Measurements from ENCODE around the gene TTC9.

The TTC9 gene

GRCh38 chr14:70651522-70651921 is 9.8 kb downstream of the TTC9 start:
- no peak overlapping the region for H3K9ac ChIP-seq (ENCODE audit: low read depth, low read length, poor library complexity, severe bottlenecking)
- H3K9me2 ChIP-seq (replicated peaks; ENCODE audit: low read depth, low read length): no peaks in the 10 kb centered on the region
- H3K79me2 ChIP-seq (ENCODE audit: insufficient read depth, low read length): peaks cover 33% of the 10 kb centered on the region
- H3K9me3 ChIP-seq (ENCODE audit: insufficient read depth, low read depth, low read length): no peaks in the 10 kb centered on the region
- peaks cover 4% of the 10 kb centered on the region; the same call in 1 of the 2 replicates for H3F3A ChIP-seq (ENCODE audit: low read depth)
- no peaks in the 10 kb centered on the region; the same call in 1 of the 2 replicates for H3K36me3 ChIP-seq (ENCODE audit: insufficient read depth, low read length)
- peaks cover 69% of the 10 kb centered on the region for H3K4me1 ChIP-seq (ENCODE audit: insufficient read depth, low read length, poor library complexity, severe bottlenecking)
- H2AFZ ChIP-seq (ENCODE audit: low read length): no peak overlapping the region
- no peak overlapping the region for H3K4me3 ChIP-seq (ENCODE audit: low read length, poor library complexity, severe bottlenecking)
- H4K20me1 ChIP-seq (ENCODE audit: insufficient read depth, low read length, poor library complexity, severe bottlenecking): no peaks in the 10 kb centered on the region
- TF ChIP-seq EZH2phosphoT487 (IDR thresholded peaks at IDR 0.05; ENCODE audit: borderline replicate concordance): no peak
- TF ChIP-seq, protein P1, sequence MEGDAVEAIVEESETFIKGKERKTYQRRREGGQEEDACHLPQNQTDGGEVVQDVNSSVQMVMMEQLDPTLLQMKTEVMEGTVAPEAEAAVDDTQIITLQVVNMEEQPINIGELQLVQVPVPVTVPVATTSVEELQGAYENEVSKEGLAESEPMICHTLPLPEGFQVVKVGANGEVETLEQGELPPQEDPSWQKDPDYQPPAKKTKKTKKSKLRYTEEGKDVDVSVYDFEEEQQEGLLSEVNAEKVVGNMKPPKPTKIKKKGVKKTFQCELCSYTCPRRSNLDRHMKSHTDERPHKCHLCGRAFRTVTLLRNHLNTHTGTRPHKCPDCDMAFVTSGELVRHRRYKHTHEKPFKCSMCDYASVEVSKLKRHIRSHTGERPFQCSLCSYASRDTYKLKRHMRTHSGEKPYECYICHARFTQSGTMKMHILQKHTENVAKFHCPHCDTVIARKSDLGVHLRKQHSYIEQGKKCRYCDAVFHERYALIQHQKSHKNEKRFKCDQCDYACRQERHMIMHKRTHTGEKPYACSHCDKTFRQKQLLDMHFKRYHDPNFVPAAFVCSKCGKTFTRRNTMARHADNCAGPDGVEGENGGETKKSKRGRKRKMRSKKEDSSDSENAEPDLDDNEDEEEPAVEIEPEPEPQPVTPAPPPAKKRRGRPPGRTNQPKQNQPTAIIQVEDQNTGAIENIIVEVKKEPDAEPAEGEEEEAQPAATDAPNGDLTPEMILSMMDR (conservative IDR thresholded peaks at IDR 0.05; ENCODE audit: low read length): no peak
- no peaks in the 10 kb centered on the region for H3K27me3 ChIP-seq (ENCODE audit: insufficient read depth, low read length, poor library complexity, severe bottlenecking)
- no peak overlapping the region for H3K4me2 ChIP-seq (ENCODE audit: low read depth, low read length, poor library complexity, severe bottlenecking)

GRCh38 chr14:70652871-70653270 is 11.2 kb downstream of the TTC9 start:
- H3K4me1 ChIP-seq (ENCODE audit: insufficient read depth, low read length, poor library complexity, severe bottlenecking): peaks cover 64% of the 10 kb centered on the region
- H3K79me2 ChIP-seq (ENCODE audit: insufficient read depth, low read length): peaks cover 22% of the 10 kb centered on the region; the same call in 1 of the 2 replicates
- peaks cover 4% of the 10 kb centered on the region; the same call in 1 of the 2 replicates for H3F3A ChIP-seq (ENCODE audit: low read depth)
- H3K36me3 ChIP-seq (ENCODE audit: insufficient read depth, low read length): no peaks in the 10 kb centered on the region; the same call in 1 of the 2 replicates
- no peaks in the 10 kb centered on the region for H3K9me3 ChIP-seq (ENCODE audit: insufficient read depth, low read depth, low read length)
- H4K20me1 ChIP-seq (ENCODE audit: insufficient read depth, low read length, poor library complexity, severe bottlenecking): no peaks in the 10 kb centered on the region
- no peak overlapping the region for H3K4me2 ChIP-seq (ENCODE audit: low read depth, low read length, poor library complexity, severe bottlenecking)
- TF ChIP-seq, protein P1 (conservative IDR thresholded peaks at IDR 0.05; ENCODE audit: low read length): no peak
- TF ChIP-seq EZH2phosphoT487 (IDR thresholded peaks at IDR 0.05; ENCODE audit: borderline replicate concordance): no peak
- H3K4me3 ChIP-seq (ENCODE audit: low read length, poor library complexity, severe bottlenecking): no peak overlapping the region
- H2AFZ ChIP-seq (ENCODE audit: low read length): no peak overlapping the region
- no peak overlapping the region for H3K9ac ChIP-seq (ENCODE audit: low read depth, low read length, poor library complexity, severe bottlenecking)
- no peaks in the 10 kb centered on the region for H3K27me3 ChIP-seq (ENCODE audit: insufficient read depth, low read length, poor library complexity, severe bottlenecking)
- H3K9me2 ChIP-seq (replicated peaks; ENCODE audit: low read depth, low read length): no peaks in the 10 kb centered on the region

DNA sequence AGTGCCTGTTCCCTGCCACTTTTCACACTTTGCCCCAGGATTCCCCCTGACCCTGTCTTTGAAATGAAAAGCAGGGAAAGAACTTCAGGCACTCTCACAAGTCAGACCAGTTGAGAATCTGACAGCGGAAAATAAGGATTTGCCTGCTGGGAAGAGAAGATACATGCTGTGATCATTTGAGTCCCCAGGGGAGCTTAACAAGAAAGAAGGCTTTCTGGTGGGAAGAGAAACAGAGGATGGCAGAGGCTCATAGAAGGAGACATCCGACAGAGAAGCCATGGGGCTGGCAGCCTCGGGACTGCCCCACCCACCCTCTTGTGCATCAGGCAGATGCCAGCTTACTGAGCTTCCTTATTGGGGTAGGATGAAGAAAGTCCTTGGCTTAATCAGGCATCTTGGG is 11.9 kb downstream of the TTC9 start:
- Histone ChIP-seq H3K79me2 (ENCODE audit: insufficient read depth, low read length) (peaks cover 14% of the 10 kb centered on the region; the same call in 1 of the 2 replicates), H3K9me2 (replicated peaks; ENCODE audit: low read depth, low read length) (no peaks in the 10 kb centered on the region), H3K27me3 (ENCODE audit: insufficient read depth, low read length, poor library complexity, severe bottlenecking) (no peaks in the 10 kb centered on the region), H3K9ac (ENCODE audit: low read depth, low read length, poor library complexity, severe bottlenecking) (peak overlapping the region; percentile 72), H3K36me3 (ENCODE audit: insufficient read depth, low read length) (no peaks in the 10 kb centered on the region; the same call in 1 of the 2 replicates), H3K4me2 (ENCODE audit: low read depth, low read length, poor library complexity, severe bottlenecking) (no peak overlapping the region), H4K20me1 (ENCODE audit: insufficient read depth, low read length, poor library complexity, severe bottlenecking) (no peaks in the 10 kb centered on the region), H3F3A (ENCODE audit: low read depth) (peaks cover 4% of the 10 kb centered on the region; the same call in 1 of the 2 replicates), H3K4me1 (ENCODE audit: insufficient read depth, low read length, poor library complexity, severe bottlenecking) (peaks cover 64% of the 10 kb centered on the region), H3K4me3 (ENCODE audit: low read length, poor library complexity, severe bottlenecking) (no peak overlapping the region), H2AFZ (ENCODE audit: low read length) (no peak overlapping the region), H3K9me3 (ENCODE audit: insufficient read depth, low read depth, low read length) (no peaks in the 10 kb centered on the region)
- TF ChIP-seq, protein P1 (conservative IDR thresholded peaks at IDR 0.05; ENCODE audit: low read length): no peak
- TF ChIP-seq EZH2phosphoT487 (IDR thresholded peaks at IDR 0.05; ENCODE audit: borderline replicate concordance): no peak

Measured in Loucy (cell line).